SHP77 treated with DMSO at 0.1 percent for 48 hours (cell line): ENCODE results near the gene TSFM.

Experiments used
- DNase-seq: peaks from one replicate; lab custom pipeline; 2025; lab: John Stamatoyannopoulos, UW

TSFM gene

GRCh38 chr12:57834086-57834876, 51.7 kb downstream of the TSFM start:
- no peak for DNase-seq

- DNase-seq, result no peak
These were observed 53.0 kb downstream of the TSFM start for GRCh38 chr12:57835366-57836288.

GRCh38 chr12:57836442-57837375, 54.1 kb downstream of the TSFM start:
- DNase-seq, result no peak

- DNase-seq, result no peak
These were observed 55.4 kb downstream of the TSFM start for GRCh38 chr12:57837864-57838562.

GRCh38 chr12:57838594-57839302, 56.2 kb downstream of the TSFM start:
- no peak for DNase-seq

- DNase-seq, result no peak
These were observed 57.4 kb downstream of the TSFM start for GRCh38 chr12:57839996-57840395.

GRCh38 chr12:57840726-57841125, 58.1 kb downstream of the TSFM start:
- DNase-seq, result peak; percentile 46

- no peak for DNase-seq
These were observed 58.9 kb downstream of the TSFM start for GRCh38 chr12:57841445-57841844.

GRCh38 chr12:57842342-57843294, 60.0 kb downstream of the TSFM start:
- no peak for DNase-seq

GRCh38 chr12:57844709-57845477, 62.3 kb downstream of the TSFM start:
- no peak for DNase-seq

GRCh38 chr12:57845478-57846284, 63.1 kb downstream of the TSFM start:
- DNase-seq, result no peak

GRCh38 chr12:57846285-57846576, 63.6 kb downstream of the TSFM start:
- DNase-seq, result no peak

GRCh38 chr12:57846577-57847319, 64.2 kb downstream of the TSFM start, which contains the start of gene CTDSP2:
Gene CTDSP2, minus strand, starts transcription at chr12:57846729. Its CDS starts 294 bp downstream, at chr12:57846435.
- DNase-seq, result peak; percentile 86
